ENCODE results near the gene PCDHA6. TPM values are rescaled to one million over a fixed set of nuclear protein-coding genes. Genes with fewer than 3 reads are reported as not detected.

The PCDHA6 gene
- total and polyA plus RNA-seq, 2 of the 8 experiments (the other 6 are each of a cell fraction or from before 2014, with no cell fraction given): 0.71 to 7.1 TPM

DNA sequence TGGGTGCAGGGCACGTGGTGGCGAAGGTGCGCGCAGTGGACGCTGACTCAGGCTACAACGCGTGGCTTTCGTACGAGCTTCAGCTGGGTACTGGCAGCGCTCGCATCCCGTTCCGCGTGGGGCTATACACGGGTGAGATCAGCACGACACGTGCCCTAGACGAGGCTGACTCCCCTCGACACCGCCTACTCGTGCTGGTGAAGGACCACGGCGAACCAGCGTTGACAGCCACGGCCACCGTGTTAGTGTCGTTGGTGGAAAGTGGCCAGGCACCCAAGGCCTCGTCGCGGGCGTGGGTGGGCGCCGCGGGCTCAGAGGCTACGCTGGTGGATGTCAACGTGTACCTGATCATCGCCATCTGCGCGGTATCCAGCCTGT is 31.1 kb upstream of the PCDHA6 start (continued):
- TF ChIP-seq KDM4A (IDR thresholded peaks at IDR 0.05; ENCODE audit: low read depth, low read length, severe bottlenecking): no peak
- TF ChIP-seq CEBPB (IDR thresholded peaks at IDR 0.05; ENCODE audit: low read depth, low read length): no peak
- no peak for TF ChIP-seq MAFK (IDR thresholded peaks at IDR 0.05; ENCODE audit: low read depth, low read length)
- TF ChIP-seq SP4 (IDR thresholded peaks at IDR 0.05; ENCODE audit: low read length): no peak
- no peak for TF ChIP-seq CHD1 (IDR thresholded peaks at IDR 0.05; ENCODE audit: low read depth, low read length)
- TF ChIP-seq EGR1 (IDR thresholded peaks at IDR 0.05; ENCODE audit: borderline replicate concordance, low read depth, low read length): no peak
- TF ChIP-seq CHD7 (IDR thresholded peaks at IDR 0.05; ENCODE audit: insufficient replicate concordance, low read length): no peak
